HEK293 (cell line): ENCODE data around the gene DLG2.

ENCODE experiments used
- CTCF ChIA-PET: fragments of 350-600 bp; formaldehyde crosslinking; extraction: SDS; loops from one replicate; lab custom pipeline; 2021; ENCODE audit warnings: antibody characterized with exemption; lab: Yijun Ruan, JAX
- POLR2A ChIA-PET: fragments of 300-600 bp; formaldehyde crosslinking; extraction: SDS; loops from one replicate; lab custom pipeline; 2020; ENCODE audit warnings: antibody characterized with exemption, inconsistent platforms; lab: Yijun Ruan, JAX
- H3K27ac ChIP-seq: fragments of 200-500 bp; sonication (Bioruptor generic); 2 replicates; pipeline ENCODE4 v1.5.1; 2014; ENCODE audit warnings: low read depth, low read length, control low read depth, inconsistent platforms; ENCODE audit errors: extremely low read depth
- H3K36me3 ChIP-seq, 2 experiments: fragments of 200-500 bp in 1 of 2; sonication (Bioruptor generic) in 1 of 2; 1 replicate in 1 of 2; 2 replicates in 1 of 2; pipeline ENCODE4 v1.5.1; 2014 to 2017; ENCODE audit warnings: inconsistent platforms in 2 of 2, low read length in 2 of 2; ENCODE audit not compliant: control insufficient read depth in 2 of 2, insufficient read depth in 1 of 2
- H3K4me1 ChIP-seq: fragments of 200-500 bp; sonication (Bioruptor generic); 2 replicates; pipeline ENCODE4 v1.5.1; 2014; ENCODE audit warnings: mild to moderate bottlenecking, low read length, inconsistent platforms; ENCODE audit not compliant: control insufficient read depth, insufficient read depth
- H3K4me3 ChIP-seq: 2 replicates; pipeline ENCODE4 v1.5.1; 2011; ENCODE audit warnings: low read depth, mild to moderate bottlenecking, control low read depth, low read length, moderate library complexity
- H3K9me3 ChIP-seq: fragments of 200-500 bp; sonication (Bioruptor generic); 2 replicates; pipeline ENCODE4 v1.5.1; 2014; ENCODE audit warnings: low read depth, low read length, inconsistent platforms; ENCODE audit not compliant: control insufficient read depth, insufficient read depth
- ATF2 ChIP-seq: fragments of 450-650 bp; formaldehyde crosslinking; IDR thresholded peaks from 2 replicates; pipeline ENCODE4 v1.5.1; 2016; ENCODE audit warnings: missing biosample characterization, missing genetic modification characterization, low read depth
- GLI2 ChIP-seq: fragments of 450-650 bp; formaldehyde crosslinking; IDR thresholded peaks from 2 replicates; pipeline ENCODE4; 2017; ENCODE audit warnings: missing biosample characterization, missing genetic modification characterization, low read depth, borderline replicate concordance
- MZF1 ChIP-seq: fragments of 450-650 bp; formaldehyde crosslinking; IDR thresholded peaks from 2 replicates; pipeline ENCODE4 v1.5.1; 2017; ENCODE audit warnings: missing biosample characterization, missing genetic modification characterization, borderline replicate concordance
- OVOL3 ChIP-seq: fragments of 450-650 bp; formaldehyde crosslinking; IDR thresholded peaks from 2 replicates; pipeline ENCODE4 v1.5.1; 2016; ENCODE audit warnings: missing biosample characterization, missing genetic modification characterization
- RBAK ChIP-seq: fragments of 450-650 bp; formaldehyde crosslinking; IDR thresholded peaks from 2 replicates; pipeline ENCODE4 v1.5.1; 2016; ENCODE audit warnings: missing biosample characterization, missing genetic modification characterization
- ZFP41 ChIP-seq: fragments of 450-650 bp; formaldehyde crosslinking; IDR thresholded peaks from 2 replicates; pipeline ENCODE4 v1.5.1; 2016; ENCODE audit warnings: missing biosample characterization, missing genetic modification characterization, borderline replicate concordance
- ZNF146 ChIP-seq: fragments of 450-650 bp; formaldehyde crosslinking; IDR thresholded peaks from 2 replicates; pipeline ENCODE4 v1.5.1; 2016; ENCODE audit warnings: missing biosample characterization, missing genetic modification characterization
- ZNF148 ChIP-seq: fragments of 450-650 bp; formaldehyde crosslinking; IDR thresholded peaks from 2 replicates; pipeline ENCODE4 v1.5.0; 2017; ENCODE audit warnings: missing biosample characterization, missing genetic modification characterization, borderline replicate concordance
- ZNF157 ChIP-seq: fragments of 450-650 bp; formaldehyde crosslinking; IDR thresholded peaks from 2 replicates; pipeline ENCODE4 v1.5.1; 2016; ENCODE audit warnings: missing biosample characterization, missing genetic modification characterization
- ZNF16 ChIP-seq: fragments of 450-650 bp; formaldehyde crosslinking; IDR thresholded peaks from 2 replicates; pipeline ENCODE4 v1.5.1; 2016; ENCODE audit warnings: low read depth, missing biosample characterization, missing genetic modification characterization
- ZNF221 ChIP-seq: fragments of 450-650 bp; formaldehyde crosslinking; IDR thresholded peaks from 2 replicates; pipeline ENCODE4 v1.5.1; 2017; ENCODE audit warnings: missing biosample characterization, missing genetic modification characterization, borderline replicate concordance
- ZNF248 ChIP-seq: fragments of 450-650 bp; formaldehyde crosslinking; IDR thresholded peaks from 2 replicates; pipeline ENCODE4 v1.5.1; 2017; ENCODE audit warnings: missing biosample characterization, missing genetic modification characterization
- ZNF280C ChIP-seq: fragments of 450-650 bp; formaldehyde crosslinking; IDR thresholded peaks from 2 replicates; pipeline ENCODE4 v1.5.1; 2016; ENCODE audit warnings: missing biosample characterization, missing genetic modification characterization
- ZNF311 ChIP-seq: fragments of 450-650 bp; formaldehyde crosslinking; IDR thresholded peaks from 2 replicates; pipeline ENCODE4 v1.5.1; 2017; ENCODE audit warnings: missing biosample characterization, missing genetic modification characterization, borderline replicate concordance
- ZNF404 ChIP-seq: fragments of 450-650 bp; formaldehyde crosslinking; IDR thresholded peaks from 2 replicates; pipeline ENCODE4 v1.5.1; 2017; ENCODE audit warnings: missing biosample characterization, missing genetic modification characterization
- ZNF510 ChIP-seq: fragments of 450-650 bp; formaldehyde crosslinking; IDR thresholded peaks from 2 replicates; pipeline ENCODE4 v1.5.1; 2018; ENCODE audit warnings: mild to moderate bottlenecking, missing genetic modification characterization, missing biosample characterization; ENCODE audit not compliant: insufficient replicate concordance
- ZNF549 ChIP-seq: fragments of 450-650 bp; IDR thresholded peaks from 2 replicates; pipeline ENCODE4 v1.5.1; 2018; ENCODE audit warnings: missing biosample characterization, missing genetic modification characterization, mild to moderate bottlenecking, inconsistent platforms, moderate library complexity
- ZNF558 ChIP-seq: fragments of 450-650 bp; formaldehyde crosslinking; IDR thresholded peaks from 2 replicates; pipeline ENCODE4 v1.5.1; 2016; ENCODE audit warnings: missing biosample characterization, missing genetic modification characterization
- ZNF585B ChIP-seq: fragments of 450-650 bp; formaldehyde crosslinking; IDR thresholded peaks from 2 replicates; pipeline ENCODE4 v1.5.1; 2016; ENCODE audit warnings: missing biosample characterization, missing genetic modification characterization
- ZNF596 ChIP-seq: fragments of 450-650 bp; IDR thresholded peaks from 2 replicates; pipeline ENCODE4 v1.5.0; 2018; ENCODE audit warnings: missing biosample characterization, mild to moderate bottlenecking, missing genetic modification characterization, moderate library complexity
- ZNF629 ChIP-seq: fragments of 450-650 bp; formaldehyde crosslinking; IDR thresholded peaks from 2 replicates; pipeline ENCODE4 v1.5.1; 2017; ENCODE audit warnings: missing biosample characterization, missing genetic modification characterization
- ZNF692 ChIP-seq: fragments of 450-650 bp; formaldehyde crosslinking; IDR thresholded peaks from 2 replicates; pipeline ENCODE4 v1.5.1; 2016; ENCODE audit warnings: missing biosample characterization, missing genetic modification characterization
- ZNF704 ChIP-seq: fragments of 450-650 bp; formaldehyde crosslinking; IDR thresholded peaks from 2 replicates; pipeline ENCODE4 v1.5.1; 2016; ENCODE audit warnings: missing biosample characterization, missing genetic modification characterization

Gene DLG2

GRCh38 chr11:83921447-83922192 lies 1705.5 kb downstream of the DLG2 start:
- TF ChIP-seq ZFP41 (tag by site-specific recombination) (no peak), ZNF311 (no peak), OVOL3 (tag by site-specific recombination) (no peak), ZNF146 (tag by site-specific recombination) (no peak)
- CTCF ChIA-PET: interaction anchor here (0.6 to 1.2 kb wide), 3 partner anchors 85 to 1188 kb away, joined by 3 to 4 read pairs (median 4); partner anchors contain the start of gene FAM181B
- POLR2A ChIA-PET: no interaction called here
- H3K4me3 ChIP-seq: no peak overlapping the region
- H3K27ac ChIP-seq: no peak overlapping the region
- H3K9me3 ChIP-seq: no peaks in the 10 kb centered on the region
- no peaks in the 10 kb centered on the region for H3K4me1 ChIP-seq
- no peaks in the 10 kb centered on the region for H3K36me3 ChIP-seq

- Histone ChIP-seq H3K4me1 (no peaks in the 10 kb centered on the region), H3K9me3 (no peaks in the 10 kb centered on the region), H3K36me3 (no peaks in the 10 kb centered on the region), H3K27ac (no peak overlapping the region), H3K4me3 (no peak overlapping the region)
- ChIA-PET CTCF (no interaction called here), POLR2A (no interaction called here)
- TF ChIP-seq ZNF16 (tag by site-specific recombination) (no peak), ZNF221 (tag by site-specific recombination) (no peak), ZNF629 (tag by site-specific recombination) (no peak), RBAK (tag by site-specific recombination) (no peak), ZNF558 (tag by site-specific recombination) (no peak), ZNF549 (tag by site-specific recombination) (no peak), GLI2 (tag by site-specific recombination) (no peak), ATF2 (tag by site-specific recombination) (no peak), ZNF596 (no peak), MZF1 (tag by site-specific recombination) (no peak), ZNF692 (tag by site-specific recombination) (no peak), ZNF148 (tag by site-specific recombination) (no peak), ZNF248 (tag by site-specific recombination) (no peak), ZNF704 (no peak), ZNF280C (no peak), ZNF404 (tag by site-specific recombination) (no peak), ZNF157 (no peak), ZNF585B (tag by site-specific recombination) (no peak), ZNF510 (no peak)
These were observed 1708.7 kb downstream of the DLG2 start for GRCh38 chr11:83918476-83918875.
